Right atrium auricular region (tissue), 2 donors: ENCODE data around the gene NT5DC1. TPM values are rescaled to one million over a fixed set of nuclear protein-coding genes. Genes with fewer than 3 reads are reported as not detected.

Source experiments
- DNase-seq: peaks from one replicate; pipeline ENCODE4 v3.0.0-alpha.2; 2019; ENCODE audit warnings: low spot score
- H3K27ac ChIP-seq, 2 donors: fragments of 200-600 bp; sonication (generic); 1 replicate in 1 of 2; 2 replicates in 1 of 2; pipeline ENCODE4 v1.5.1; 2016 to 2019
- H3K27me3 ChIP-seq, 2 donors: fragments of 200-600 bp; sonication (generic); one replicate each; pipeline versions ENCODE4 v1.5.1 to v1.6.0; 2017 to 2019
- H3K36me3 ChIP-seq: fragments of 200-600 bp; sonication (generic); one replicate; pipeline ENCODE4 v1.5.1; 2016
- H3K4me1 ChIP-seq, 2 donors: fragments of 200-600 bp; sonication (generic); one replicate each; pipeline versions ENCODE4 v1.5.1 to v1.6.0; 2017 to 2019
- H3K4me3 ChIP-seq, 2 donors: fragments of 200-600 bp; sonication (generic); 1 replicate in 1 of 2; 2 replicates in 1 of 2; pipeline ENCODE4 v1.5.1; 2017 to 2019; ENCODE audit warnings: mild to moderate bottlenecking in 1 of 2, moderate library complexity in 1 of 2
- H3K9me3 ChIP-seq, 2 donors: fragments of 200-600 bp; sonication (generic); one replicate each; pipeline ENCODE4 v1.5.1; 2019
- CTCF ChIP-seq, 2 donors: fragments of 200-600 bp; sonication (generic); IDR thresholded peaks; one replicate each; pipeline ENCODE4 v1.5.1; 2019; ENCODE audit warnings: antibody characterized with exemption in 2 of 2
- total RNA-seq, 2 donors: library from RNA; depleted of rRNA; stranded (reverse); fragments of >200 nt; gene quantifications; one replicate each; pipeline ENCODE4 v1.1.0, GENCODE V29; 2016

Gene NT5DC1
- total RNA-seq, 2 donors from 2014 or later: 11.2 to 22.6 TPM

- no peaks in the 10 kb centered on the region for H3K9me3 ChIP-seq
- H3K36me3 ChIP-seq: no peaks in the 10 kb centered on the region
- DNase-seq: no peak
- peak overlapping the region; percentile 61 to 72 for H3K27ac ChIP-seq
- H3K4me3 ChIP-seq: peak overlapping the region; percentile 27 to 89
- H3K27me3 ChIP-seq: no peaks in the 10 kb centered on the region
- TF ChIP-seq CTCF (IDR thresholded peaks at IDR 0.05): no peak
- H3K4me1 ChIP-seq: peaks cover 0 to 60% of the 10 kb centered on the region in 2 donors
Measured at GRCh38 chr6:116251568-116252384, 151.1 kb downstream of the NT5DC1 start.

- TF ChIP-seq CTCF (IDR thresholded peaks at IDR 0.05): no peak
- Histone ChIP-seq H3K27me3 (no peaks in the 10 kb centered on the region), H3K9me3 (no peaks in the 10 kb centered on the region), H3K36me3 (no peaks in the 10 kb centered on the region), H3K4me1 (peaks cover 0 to 50% of the 10 kb centered on the region in 2 donors), H3K27ac (peak overlapping the region; percentile 93), H3K4me3 (peak overlapping the region; percentile 77 to 89)
- DNase-seq: no peak
Measured at GRCh38 chr6:116253188-116253504, 152.5 kb downstream of the NT5DC1 start.

- peak; percentile 95 for DNase-seq
- Histone ChIP-seq H3K4me3 (peak within 1 kb of the TSS; percentile 77 to 89), H3K36me3 (no peaks in the 10 kb centered on the region), H3K27ac (peak within 1 kb of the TSS; percentile 93), H3K27me3 (no peaks in the 10 kb centered on the region), H3K4me1 (peaks cover 0 to 45% of the 10 kb centered on the region in 2 donors), H3K9me3 (no peaks in the 10 kb centered on the region)
- no peak for TF ChIP-seq CTCF (IDR thresholded peaks at IDR 0.05)
Measured at GRCh38 chr6:116253505-116254296, 153.0 kb downstream of the NT5DC1 start, which contains the start of gene TSPYL4. TSS of gene TSPYL4 (minus strand) at chr6:116254075. CDS start at chr6:116254008, 67 bp downstream.

- no peak for TF ChIP-seq CTCF (IDR thresholded peaks at IDR 0.05)
- no peaks in the 10 kb centered on the region for H3K36me3 ChIP-seq
- H3K27ac ChIP-seq: peak overlapping the region; percentile 93
- H3K4me3 ChIP-seq: peak overlapping the region; percentile 77 to 89
- no peaks in the 10 kb centered on the region for H3K9me3 ChIP-seq
- no peaks in the 10 kb centered on the region for H3K27me3 ChIP-seq
- peaks cover 0 to 44% of the 10 kb centered on the region in 2 donors for H3K4me1 ChIP-seq
- no peak for DNase-seq
Measured at GRCh38 chr6:116254297-116255056, 153.8 kb downstream of the NT5DC1 start.

- peak overlapping the region; percentile 27 to 93 for H3K27ac ChIP-seq
- no peak for TF ChIP-seq CTCF (IDR thresholded peaks at IDR 0.05)
- DNase-seq: no peak
- no peaks in the 10 kb centered on the region for H3K9me3 ChIP-seq
- H3K36me3 ChIP-seq: no peaks in the 10 kb centered on the region
- peak overlapping the region; percentile 77 to 89 for H3K4me3 ChIP-seq
- H3K4me1 ChIP-seq: peaks cover 0 to 40% of the 10 kb centered on the region in 2 donors
- no peaks in the 10 kb centered on the region for H3K27me3 ChIP-seq
Measured at GRCh38 chr6:116255246-116255800, 154.7 kb downstream of the NT5DC1 start.
